HUES48 (cell line): ENCODE measurements around the gene ARNT2.

ENCODE experiments used
- H3K27ac ChIP-seq: one replicate; pipeline ENCODE4 v1.7.0; 2013; ENCODE audit warnings: low read depth, low read length, inconsistent platforms
- H3K27me3 ChIP-seq: 2 replicates; pipeline ENCODE4 v1.6.1; 2013; ENCODE audit warnings: mild to moderate bottlenecking, low read length; ENCODE audit not compliant: control insufficient read depth, insufficient read depth
- H3K36me3 ChIP-seq: 2 replicates; pipeline ENCODE4 v1.6.1; 2013; ENCODE audit warnings: low read length; ENCODE audit not compliant: control insufficient read depth, insufficient read depth
- H3K4me1 ChIP-seq: 2 replicates; pipeline ENCODE4 v1.6.1; 2013; ENCODE audit warnings: mild to moderate bottlenecking, low read length; ENCODE audit not compliant: control insufficient read depth, insufficient read depth
- H3K4me3 ChIP-seq: 2 replicates; pipeline ENCODE4 v1.5.1; 2013; ENCODE audit warnings: mild to moderate bottlenecking, low read depth, low read length
- H3K9ac ChIP-seq: 2 replicates; pipeline ENCODE4 v1.6.1; 2013; ENCODE audit warnings: mild to moderate bottlenecking, low read depth, low read length, moderate library complexity
- H3K9me3 ChIP-seq: 2 replicates; pipeline ENCODE4 v1.6.1; 2013; ENCODE audit warnings: low read length; ENCODE audit not compliant: control insufficient read depth, insufficient read depth

ARNT2 gene

GRCh38 chr15:80619680-80620079, 215.5 kb downstream of the ARNT2 start:
- Histone ChIP-seq H3K27ac (no peak overlapping the region), H3K4me1 (no peaks in the 10 kb centered on the region), H3K9ac (no peak overlapping the region), H3K36me3 (no peaks in the 10 kb centered on the region), H3K27me3 (no peaks in the 10 kb centered on the region), H3K9me3 (no peaks in the 10 kb centered on the region), H3K4me3 (no peak overlapping the region)

GRCh38 chr15:80620141-80620540, 216.0 kb downstream of the ARNT2 start:
- H3K27ac ChIP-seq: no peak overlapping the region
- H3K9ac ChIP-seq: no peak overlapping the region
- H3K4me1 ChIP-seq: no peaks in the 10 kb centered on the region
- H3K27me3 ChIP-seq: no peaks in the 10 kb centered on the region
- no peaks in the 10 kb centered on the region for H3K36me3 ChIP-seq
- no peaks in the 10 kb centered on the region for H3K9me3 ChIP-seq
- no peak overlapping the region for H3K4me3 ChIP-seq

- H3K4me1 ChIP-seq: no peaks in the 10 kb centered on the region
- H3K27me3 ChIP-seq: no peaks in the 10 kb centered on the region
- H3K9ac ChIP-seq: no peak overlapping the region
Measured at GRCh38 chr15:80620931-80621330, 216.7 kb downstream of the ARNT2 start.

GRCh38 chr15:80626643-80627120, 222.5 kb downstream of the ARNT2 start:
- no peaks in the 10 kb centered on the region for H3K4me1 ChIP-seq
- H3K4me3 ChIP-seq: no peak overlapping the region
- H3K9me3 ChIP-seq: no peaks in the 10 kb centered on the region
- H3K27ac ChIP-seq: no peak overlapping the region
- H3K9ac ChIP-seq: no peak overlapping the region
- no peaks in the 10 kb centered on the region for H3K36me3 ChIP-seq
- H3K27me3 ChIP-seq: no peaks in the 10 kb centered on the region

More at GRCh38 chr15:80620931-80621330, 216.7 kb downstream of the ARNT2 start:
- Histone ChIP-seq H3K27ac (no peak overlapping the region), H3K9me3 (no peaks in the 10 kb centered on the region), H3K36me3 (no peaks in the 10 kb centered on the region), H3K4me3 (no peak overlapping the region)

- Histone ChIP-seq H3K4me1 (no peaks in the 10 kb centered on the region), H3K27ac (no peak overlapping the region), H3K4me3 (no peak overlapping the region), H3K9ac (no peak overlapping the region), H3K27me3 (no peaks in the 10 kb centered on the region), H3K36me3 (no peaks in the 10 kb centered on the region), H3K9me3 (no peaks in the 10 kb centered on the region)
Measured at GRCh38 chr15:80629355-80629754, 225.2 kb downstream of the ARNT2 start.

DNA sequence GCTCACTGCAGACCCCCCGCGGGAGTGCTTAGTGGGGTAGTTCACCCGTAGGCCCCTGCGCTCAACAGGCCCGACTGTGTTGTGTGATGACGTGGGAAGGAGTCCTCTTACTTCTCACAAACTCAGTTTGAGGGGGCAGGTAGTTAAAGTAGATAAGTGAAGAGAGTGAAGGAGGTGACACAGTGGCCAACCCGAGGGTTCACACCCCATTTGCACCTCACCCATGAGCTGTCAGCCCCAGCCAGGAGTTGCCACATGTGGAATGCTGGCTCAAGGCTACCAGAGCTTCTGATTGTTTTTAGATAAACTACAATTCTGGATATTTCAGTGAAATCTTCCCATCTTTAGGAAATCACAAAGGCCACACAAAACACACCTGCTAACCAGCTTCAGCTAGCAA, 226.8 kb downstream of the ARNT2 start:
- no peaks in the 10 kb centered on the region for H3K27me3 ChIP-seq
- no peaks in the 10 kb centered on the region for H3K9me3 ChIP-seq
- no peaks in the 10 kb centered on the region for H3K36me3 ChIP-seq
- H3K27ac ChIP-seq: no peak overlapping the region
- H3K9ac ChIP-seq: no peak overlapping the region
- H3K4me3 ChIP-seq: no peak overlapping the region
- H3K4me1 ChIP-seq: no peaks in the 10 kb centered on the region

DNA sequence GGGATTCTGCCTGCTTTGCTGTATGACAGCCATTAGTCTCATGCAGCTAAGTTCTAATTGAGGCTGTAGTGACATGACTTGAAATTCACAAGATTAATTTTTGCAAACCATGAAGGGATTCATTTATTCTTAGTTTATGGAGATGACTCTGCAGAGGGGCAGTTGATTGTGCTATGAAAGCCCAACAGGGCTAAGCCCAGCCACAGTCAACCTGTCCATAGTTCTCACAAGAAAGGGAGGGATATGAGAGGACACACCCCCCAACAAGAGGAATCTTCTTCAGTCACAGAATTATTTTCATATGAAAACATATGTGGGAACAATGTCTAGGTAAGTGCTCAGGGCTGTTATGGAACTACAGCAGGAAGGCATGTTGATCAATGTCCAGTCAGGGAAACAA, 229.0 kb downstream of the ARNT2 start:
- Histone ChIP-seq H3K27me3 (no peaks in the 10 kb centered on the region), H3K27ac (no peak overlapping the region), H3K4me3 (no peak overlapping the region), H3K9me3 (no peaks in the 10 kb centered on the region), H3K36me3 (no peaks in the 10 kb centered on the region), H3K9ac (no peak overlapping the region), H3K4me1 (no peaks in the 10 kb centered on the region)

- Histone ChIP-seq H3K36me3 (no peaks in the 10 kb centered on the region), H3K27me3 (no peaks in the 10 kb centered on the region), H3K9me3 (no peaks in the 10 kb centered on the region), H3K27ac (no peak overlapping the region), H3K4me3 (no peak overlapping the region), H3K9ac (no peak overlapping the region), H3K4me1 (no peaks in the 10 kb centered on the region)
Measured at GRCh38 chr15:80635953-80636352, 231.8 kb downstream of the ARNT2 start.

DNA sequence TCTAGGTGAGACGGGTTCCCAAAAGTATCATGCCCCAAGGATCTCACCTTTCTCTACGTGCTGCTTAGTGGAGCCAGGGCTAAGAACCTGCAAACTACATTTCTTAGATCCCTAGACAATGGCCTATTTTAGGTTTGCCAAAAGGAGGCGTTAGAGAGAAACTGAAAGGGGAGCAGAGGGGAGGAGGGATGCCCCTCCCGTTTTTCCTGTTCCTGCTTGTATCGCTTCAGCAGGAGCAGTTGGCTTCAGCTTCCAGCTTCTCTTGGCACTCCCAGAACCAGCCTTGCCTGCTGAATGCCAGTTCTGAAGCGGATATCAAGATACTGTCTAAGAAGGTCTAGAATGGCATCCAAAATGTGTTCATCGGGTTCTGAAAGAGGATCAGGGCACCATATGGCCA, 232.5 kb downstream of the ARNT2 start:
- Histone ChIP-seq H3K9ac (no peak overlapping the region), H3K4me1 (no peaks in the 10 kb centered on the region), H3K4me3 (no peak overlapping the region), H3K27me3 (no peaks in the 10 kb centered on the region), H3K9me3 (no peaks in the 10 kb centered on the region), H3K27ac (no peak overlapping the region), H3K36me3 (no peaks in the 10 kb centered on the region)

DNA sequence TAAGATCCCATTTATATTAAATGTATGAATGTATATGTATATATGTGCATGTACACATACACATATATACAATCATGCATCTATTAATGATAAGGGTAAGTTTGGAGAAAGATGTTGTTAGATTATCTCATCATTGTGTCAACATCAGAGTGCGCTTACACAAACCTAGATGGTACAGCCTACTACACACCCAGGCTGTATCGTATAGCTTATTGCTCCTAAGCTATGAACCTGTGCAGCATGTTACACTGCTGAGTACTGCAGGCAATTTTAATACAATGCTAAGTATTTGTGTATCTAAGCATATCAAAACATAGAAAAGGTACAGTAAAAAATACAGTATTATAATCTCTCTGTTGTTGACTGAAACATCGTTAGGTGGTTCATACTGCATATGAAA, 233.6 kb downstream of the ARNT2 start:
- no peaks in the 10 kb centered on the region for H3K36me3 ChIP-seq
- H3K4me3 ChIP-seq: no peak overlapping the region
- H3K4me1 ChIP-seq: no peaks in the 10 kb centered on the region
- H3K27me3 ChIP-seq: no peaks in the 10 kb centered on the region
- H3K27ac ChIP-seq: no peak overlapping the region
- H3K9me3 ChIP-seq: no peaks in the 10 kb centered on the region
- no peak overlapping the region for H3K9ac ChIP-seq

GRCh38 chr15:80638553-80639167, 234.5 kb downstream of the ARNT2 start:
- Histone ChIP-seq H3K9me3 (no peaks in the 10 kb centered on the region), H3K27ac (no peak overlapping the region), H3K9ac (no peak overlapping the region), H3K4me3 (no peak overlapping the region), H3K27me3 (no peaks in the 10 kb centered on the region), H3K4me1 (no peaks in the 10 kb centered on the region), H3K36me3 (no peaks in the 10 kb centered on the region)
